Femur (tissue), 1 donor: Measurements from ENCODE around the gene PDE6A.

Experiments used
- DNase-seq: peaks from one replicate; pipeline ENCODE4 v3.0.0-alpha.2; 2017

PDE6A gene

GRCh38 chr5:149924486-149924885 lies 20.1 kb downstream of the PDE6A start:
- DNase-seq: no peak

DNA sequence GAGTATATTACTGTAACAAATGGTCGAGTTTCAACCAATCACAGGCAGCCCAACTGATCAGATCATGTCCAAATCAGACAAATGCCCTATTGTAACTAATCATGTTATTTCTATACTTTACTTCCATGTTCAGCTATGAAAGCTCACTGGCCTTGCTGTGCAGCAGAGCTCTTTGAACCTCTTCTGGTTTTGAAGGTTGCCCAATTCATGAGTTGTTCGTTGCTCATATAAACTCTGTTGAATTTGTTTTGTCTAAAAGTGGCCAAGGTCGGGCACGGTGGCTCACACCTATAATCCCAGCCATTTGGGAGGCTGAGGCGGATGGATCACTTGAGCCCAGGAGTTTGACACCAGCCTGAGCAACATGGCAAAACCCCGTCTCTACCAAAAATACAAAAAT lies 21.6 kb downstream of the PDE6A start:
- no peak for DNase-seq

- DNase-seq: no peak
These were observed 23.0 kb downstream of the PDE6A start for GRCh38 chr5:149921597-149921996.

DNA sequence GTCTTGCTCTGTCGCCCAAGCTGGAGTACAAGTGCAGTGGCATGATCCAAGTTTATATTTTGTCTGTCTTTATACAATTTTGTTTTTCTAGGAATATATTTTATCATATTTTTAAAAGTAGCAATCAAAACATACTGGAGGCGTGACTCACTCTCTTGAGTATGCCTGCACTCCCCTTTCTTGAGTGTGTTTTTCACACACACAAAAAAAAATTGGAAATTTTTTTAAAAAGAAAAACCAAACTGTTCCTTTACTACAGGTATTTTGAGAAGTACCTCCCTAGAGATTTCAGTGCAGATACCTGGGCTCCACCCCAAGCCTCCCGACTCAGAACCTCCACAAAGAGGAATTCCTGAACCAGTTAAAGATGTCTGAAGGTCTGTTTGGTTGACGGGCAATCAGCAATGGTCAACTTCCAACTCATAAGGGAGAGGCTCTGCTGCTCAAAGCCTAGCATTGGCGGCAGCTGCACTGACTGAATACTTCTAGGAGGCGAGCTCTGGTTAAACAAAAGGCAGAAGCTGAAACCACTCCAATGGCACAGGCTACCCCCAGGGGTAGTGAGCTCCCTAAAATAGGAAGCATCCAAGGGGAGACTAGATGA lies 27.4 kb downstream of the PDE6A start:
- DNase-seq: no peak

DNA sequence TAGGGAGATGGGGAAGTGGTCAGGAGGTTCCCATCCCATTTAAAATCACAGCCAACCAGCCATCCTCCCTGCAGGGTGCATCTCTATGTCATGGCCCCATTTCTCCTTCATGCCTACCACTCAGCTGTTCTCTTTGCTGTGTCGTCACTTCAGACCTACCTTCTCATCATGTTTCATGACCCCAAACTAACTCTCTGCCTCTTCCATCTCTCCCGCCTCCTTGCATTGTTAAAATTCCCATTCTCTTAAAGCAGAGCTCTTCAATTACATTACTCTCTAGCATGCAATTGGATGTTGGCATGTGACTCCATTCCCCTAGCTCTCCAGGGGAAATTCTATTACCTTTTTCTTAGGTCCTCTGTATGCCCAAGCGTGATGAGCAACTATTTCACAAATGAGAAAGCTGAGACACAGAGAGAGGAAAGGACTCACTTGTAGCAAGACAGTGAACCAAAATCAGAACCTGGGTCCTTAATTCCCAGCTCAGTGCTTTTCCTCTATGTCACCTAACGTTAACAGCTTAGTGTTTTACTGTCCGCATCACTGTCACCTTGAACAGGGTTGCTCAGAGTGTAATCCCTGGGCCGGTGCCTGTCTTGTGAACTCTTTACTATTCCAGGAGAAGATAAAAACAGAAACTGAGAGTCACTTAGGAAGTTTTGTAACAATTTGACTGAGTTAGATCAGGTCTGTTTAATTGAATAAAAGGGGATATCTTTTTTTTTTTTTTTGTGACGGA lies 28.1 kb downstream of the PDE6A start:
- DNase-seq: no peak

DNA sequence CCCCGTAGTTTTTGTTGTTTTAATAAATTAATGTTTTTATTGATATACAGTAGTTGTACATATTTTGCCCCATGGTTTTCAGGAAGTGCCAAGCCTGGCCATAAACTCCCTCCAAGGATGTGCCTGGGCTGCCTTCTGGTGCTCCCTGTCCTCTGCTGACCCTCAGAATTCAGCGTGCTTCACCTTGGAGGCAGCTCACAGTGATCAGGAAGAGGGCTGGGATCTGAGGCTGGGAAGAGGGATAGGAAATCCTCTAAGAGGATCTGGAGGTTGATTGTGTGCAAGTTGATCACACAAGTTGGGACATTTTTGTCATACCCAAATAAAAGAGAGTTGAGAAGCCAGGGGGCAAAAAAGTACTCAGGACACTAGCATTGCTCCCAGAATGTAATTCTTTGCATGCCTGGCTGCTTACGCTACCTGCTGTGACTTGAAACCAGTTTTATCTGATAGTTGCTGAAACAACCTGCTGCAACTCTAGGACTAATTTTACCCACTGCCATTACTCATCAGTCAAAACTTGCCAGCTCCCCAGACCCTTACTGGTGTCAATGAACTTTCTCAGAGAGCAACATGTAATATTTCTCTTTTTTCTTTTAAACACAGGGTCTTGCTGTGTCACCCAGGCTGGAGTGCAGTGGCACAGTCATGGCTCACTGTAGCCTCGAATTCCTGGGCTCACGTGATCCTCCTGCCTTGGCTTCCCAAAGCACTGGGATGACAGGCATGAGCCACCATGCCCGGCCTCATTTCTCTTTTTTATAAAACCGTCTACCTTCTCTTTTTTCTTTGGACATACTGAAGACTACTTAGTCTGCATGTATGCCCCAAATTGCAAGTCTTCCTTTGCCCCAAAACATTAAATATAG lies 29.0 kb downstream of the PDE6A start:
- no peak for DNase-seq

DNA sequence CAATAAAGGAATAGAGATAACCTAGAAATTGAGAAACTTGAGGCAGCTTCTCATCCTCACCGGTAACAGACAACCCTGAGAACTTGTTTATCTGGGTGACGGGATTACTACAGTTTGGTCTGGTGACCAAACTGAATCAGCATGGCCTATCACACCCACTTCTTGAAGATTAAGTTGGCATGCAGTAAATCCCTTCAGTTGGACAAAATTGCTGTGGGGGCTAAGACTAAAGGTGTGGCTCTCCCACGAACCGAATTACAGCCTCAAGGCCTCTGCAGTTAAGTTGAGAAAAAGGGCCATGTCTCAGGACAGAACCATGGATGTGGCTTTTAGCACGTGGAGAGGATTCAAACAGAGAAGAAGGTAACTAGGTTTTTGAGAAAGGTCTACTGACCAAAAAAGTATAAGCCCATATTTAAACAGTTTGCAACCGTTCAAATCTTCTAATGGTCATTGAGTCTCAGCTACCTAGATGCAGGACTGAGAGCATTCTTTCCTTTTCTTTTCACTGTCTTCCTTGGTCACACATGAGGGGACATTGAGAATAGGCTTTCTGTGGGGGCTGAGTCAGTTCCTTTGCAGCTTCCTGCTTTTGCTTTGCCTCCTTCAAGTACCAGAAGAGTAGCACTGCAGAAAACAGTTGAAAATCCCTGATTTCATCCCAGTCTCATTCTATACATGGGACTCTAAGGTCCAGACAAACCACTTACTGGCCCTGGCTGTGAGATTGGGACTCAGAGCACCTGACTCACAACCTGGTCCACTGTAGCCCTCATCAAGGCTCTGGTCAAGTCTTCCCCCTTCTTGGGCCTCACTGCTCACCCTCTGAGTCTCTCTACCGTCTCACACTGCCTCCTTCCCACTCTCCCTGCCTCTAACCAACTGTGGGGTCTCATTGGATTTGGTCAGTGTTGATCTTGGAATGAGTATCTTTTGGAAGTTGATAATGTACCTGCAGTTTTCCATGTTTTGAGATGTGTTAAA lies 30.9 kb downstream of the PDE6A start:
- no peak for DNase-seq

GRCh38 chr5:149912226-149912871 lies 32.2 kb downstream of the PDE6A start:
- no peak for DNase-seq

DNA sequence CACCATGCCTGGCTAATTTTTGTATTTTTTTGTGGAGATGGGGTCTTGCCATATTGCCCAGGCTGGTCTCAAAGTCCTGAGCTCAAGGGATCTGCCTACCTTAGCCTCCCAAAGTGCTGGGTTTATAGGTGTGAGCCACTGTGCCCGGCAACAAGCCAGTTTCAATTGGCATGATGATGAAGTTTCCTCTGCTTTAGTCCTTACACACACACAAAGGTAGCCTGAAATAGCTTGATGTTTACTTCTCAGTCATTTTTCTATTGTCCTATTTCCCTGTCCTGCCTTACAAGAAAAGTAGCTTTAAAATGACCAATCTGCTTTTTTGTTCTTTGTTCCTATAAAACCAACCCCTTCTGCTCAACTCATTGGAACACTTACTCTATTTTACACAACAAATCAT lies 33.6 kb downstream of the PDE6A start:
- no peak for DNase-seq

GRCh38 chr5:149907828-149908227 lies 36.8 kb downstream of the PDE6A start:
- no peak for DNase-seq

DNA sequence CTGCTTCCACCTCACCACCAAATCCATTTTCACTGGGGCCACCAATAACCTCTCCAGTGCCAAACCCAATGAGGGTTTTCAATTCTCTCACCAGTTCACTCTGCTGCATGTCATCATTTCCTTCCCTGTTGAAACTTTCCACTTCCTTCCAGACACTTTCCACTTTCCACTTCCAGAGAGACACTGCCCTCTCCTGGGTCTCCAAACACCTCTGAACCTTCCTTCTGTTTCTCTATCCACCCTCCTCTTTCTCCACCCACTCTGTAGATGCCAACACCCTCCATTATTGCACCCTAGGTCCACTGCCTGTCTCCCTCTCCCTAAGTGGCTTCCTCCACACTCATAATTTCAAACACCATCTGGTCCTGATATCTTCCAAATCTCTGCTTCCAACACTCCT lies 39.6 kb downstream of the PDE6A start:
- DNase-seq: no peak

GRCh38 chr5:149904293-149904886 lies 40.2 kb downstream of the PDE6A start:
- DNase-seq: no peak

DNA sequence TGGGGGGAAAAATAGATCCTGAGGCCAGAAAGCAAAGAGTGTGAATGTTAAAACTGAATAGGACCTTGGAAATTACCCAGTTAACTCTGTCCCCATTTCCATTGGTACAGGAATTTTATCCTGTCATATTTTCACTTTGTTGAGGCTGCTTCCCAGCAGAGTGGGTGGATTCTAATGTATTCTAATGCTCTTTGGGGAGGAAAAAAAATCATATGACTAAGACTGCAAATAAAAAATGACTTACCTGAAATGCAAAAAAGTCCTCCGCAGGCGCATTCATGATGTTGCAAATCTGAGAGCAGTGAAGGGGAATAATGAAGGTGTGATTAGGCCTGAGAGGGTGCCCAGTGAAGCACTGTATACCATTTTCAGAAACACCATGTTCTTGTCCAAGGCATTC lies 41.2 kb downstream of the PDE6A start:
- DNase-seq: no peak

DNA sequence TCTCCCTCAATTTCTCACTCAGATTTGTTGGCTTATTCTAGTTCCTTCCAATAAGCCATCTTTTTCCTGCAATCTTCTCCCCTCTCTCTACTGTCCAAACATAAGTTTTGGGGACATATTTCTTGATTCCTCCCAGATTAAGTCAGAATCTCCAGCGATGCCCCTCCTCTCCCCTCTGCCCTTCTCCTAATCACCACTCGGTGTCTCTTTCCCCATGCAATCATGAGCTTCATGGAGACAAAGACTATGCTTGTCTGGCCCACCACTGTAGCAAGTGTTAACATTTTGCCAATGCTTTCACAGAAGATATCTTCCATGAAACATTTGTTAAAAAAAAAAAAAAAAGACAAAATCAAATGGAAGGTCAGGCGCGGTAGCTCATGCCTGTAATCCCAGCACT lies 42.4 kb downstream of the PDE6A start:
- DNase-seq: no peak

DNA sequence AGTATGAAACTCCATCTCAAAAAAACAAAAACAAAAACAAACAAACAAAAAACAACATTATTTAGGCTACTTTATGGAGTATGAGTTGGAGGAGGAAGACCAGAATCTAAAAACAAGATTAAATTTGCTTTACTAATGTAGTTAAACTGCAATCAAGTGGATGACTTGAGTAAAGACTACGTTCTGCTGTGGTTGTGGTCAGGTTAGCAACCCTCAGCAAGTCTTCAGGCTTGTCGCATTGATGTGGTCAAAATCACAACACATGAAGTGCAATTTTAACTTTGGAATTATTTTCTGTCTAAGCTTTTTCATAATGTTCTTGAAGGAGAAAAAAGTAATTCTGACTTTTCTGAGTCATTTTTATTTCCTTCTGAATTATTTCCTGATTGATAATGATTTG lies 43.1 kb downstream of the PDE6A start:
- no peak for DNase-seq

DNA sequence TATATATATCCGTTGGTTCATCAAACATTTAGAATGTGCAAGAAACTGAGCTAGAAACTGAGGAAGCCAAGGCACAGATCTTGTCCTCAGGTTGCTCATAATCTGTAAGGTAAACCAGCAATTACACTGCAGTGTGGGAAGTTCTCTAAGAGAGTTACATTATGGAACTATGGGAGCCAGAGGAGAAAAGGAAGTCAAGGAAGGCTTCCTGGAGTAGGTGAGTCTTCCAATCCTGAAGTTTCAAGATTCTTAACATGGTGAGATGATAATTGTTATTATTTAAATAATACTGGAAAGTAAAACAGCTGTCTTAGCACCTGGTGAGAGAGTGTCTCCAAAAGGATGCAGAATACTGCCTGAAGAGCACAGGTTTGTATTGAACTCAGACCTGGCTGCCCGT lies 44.2 kb downstream of the PDE6A start:
- no peak for DNase-seq

- no peak for DNase-seq
These were observed 45.8 kb downstream of the PDE6A start for GRCh38 chr5:149898811-149899210.

- DNase-seq: no peak
These were observed 48.9 kb downstream of the PDE6A start for GRCh38 chr5:149895416-149896345.

DNA sequence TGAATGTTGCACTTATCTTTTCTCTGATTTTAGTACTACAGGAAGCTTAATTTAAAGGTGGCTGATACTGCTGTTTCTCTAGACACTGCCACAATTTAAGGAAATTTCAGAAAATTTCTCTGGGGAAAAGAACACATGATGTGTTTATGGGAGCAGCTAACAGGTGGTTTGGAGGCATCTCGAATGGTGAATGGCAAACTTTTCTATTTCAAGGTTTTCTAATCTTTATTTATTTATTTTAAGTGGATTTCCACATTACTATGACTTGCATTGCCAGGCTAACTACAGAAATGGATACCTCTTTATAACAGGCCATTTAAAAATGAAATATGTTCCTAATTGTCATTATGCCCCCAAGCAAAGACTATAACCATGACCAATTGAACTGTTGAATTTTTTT lies 50.4 kb downstream of the PDE6A start:
- DNase-seq: no peak

- DNase-seq: no peak
These were observed 51.1 kb downstream of the PDE6A start for GRCh38 chr5:149893403-149893931.
